Activated T-helper 1 cell treated with anti-CD3 and anti-CD28 coated beads, Interleukin-2, amount 50 U/mL, for 16 hours (primary cell): ENCODE data around the gene PPP6R1.

Source experiments
- DNase-seq, 2 donors: peaks; one replicate each; pipeline ENCODE4 v3.0.0-alpha.2; 2020; ENCODE audit warnings: low read depth in 1 of 2, low spot score in 1 of 2

PPP6R1 gene

DNA sequence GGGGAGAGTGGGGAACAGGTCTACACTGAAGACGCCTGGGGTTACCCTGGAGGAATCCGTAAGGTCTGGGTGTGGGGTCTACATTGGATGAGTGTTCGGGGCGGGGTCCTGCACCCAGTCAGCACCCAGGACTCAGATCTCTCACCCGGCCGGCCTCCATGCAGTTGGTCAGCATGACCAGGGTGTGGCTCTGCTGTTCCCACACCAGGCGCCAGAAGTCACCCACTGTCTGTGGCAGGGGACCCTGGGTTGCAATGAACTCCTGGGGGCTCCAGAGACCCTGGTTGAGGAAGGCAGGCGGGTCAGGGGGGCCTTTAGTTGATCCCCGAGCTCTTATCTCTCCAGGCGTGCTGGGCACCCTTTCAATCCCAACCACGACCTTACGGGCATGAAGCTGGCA, 72.7 kb downstream of the PPP6R1 start:
- no peak for DNase-seq

DNA sequence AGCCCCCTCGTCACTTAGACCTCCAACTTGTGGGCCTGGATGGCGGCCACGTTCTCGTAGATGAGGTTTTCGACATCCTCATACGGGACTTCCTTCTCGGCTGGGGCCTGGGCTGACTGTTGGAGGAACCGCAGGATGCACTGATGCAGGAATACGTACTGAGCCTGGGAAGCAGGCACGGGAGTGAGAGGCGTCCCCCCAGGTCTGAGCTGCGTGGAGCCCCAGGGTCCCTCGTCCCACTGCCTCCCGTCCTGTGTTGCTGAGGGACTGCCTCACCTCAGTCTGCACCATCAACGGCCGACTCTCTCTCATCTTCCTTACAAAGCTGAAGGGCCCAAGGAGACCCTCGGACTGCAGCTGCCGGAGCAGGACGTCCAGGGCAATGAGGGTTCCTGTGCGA, 77.1 kb downstream of the PPP6R1 start:
- no peak for DNase-seq
